Ovary (tissue), 9 donors: ENCODE results near the gene RPS2. TPM values are rescaled to one million over a fixed set of nuclear protein-coding genes. Genes with fewer than 3 reads are reported as not detected.

Experiments used
- DNase-seq, 5 donors: peaks; one replicate each; pipeline ENCODE4 v3.0.0-alpha.2; 2019 to 2020
- H3K27ac ChIP-seq, 2 donors: fragments of 200-600 bp; one replicate each; pipeline versions ENCODE4 v1.5.1 to v1.8.0; 2019 to 2022
- H3K27me3 ChIP-seq: fragments of 200-600 bp; one replicate; pipeline ENCODE4 v1.8.0; 2022
- H3K36me3 ChIP-seq: fragments of 200-600 bp; sonication (generic); one replicate; pipeline ENCODE4 v1.5.1; 2019
- H3K4me1 ChIP-seq: one replicate; pipeline ENCODE4 v1.8.1; 2013; ENCODE audit warnings: mild to moderate bottlenecking, moderate library complexity; ENCODE audit not compliant: insufficient read depth
- H3K4me3 ChIP-seq: fragments of 200-600 bp; sonication (generic); one replicate; pipeline ENCODE4 v1.5.1; 2017
- H3K9me3 ChIP-seq, 2 donors: fragments of 200-600 bp in 1 of 2; sonication (generic) in 1 of 2; one replicate each; pipeline versions ENCODE4 v1.5.1 to v1.8.1; 2013 to 2019; ENCODE audit warnings: mild to moderate bottlenecking in 1 of 2, moderate library complexity in 1 of 2
- EP300 ChIP-seq: sonication (generic); formaldehyde crosslinking; IDR thresholded peaks from one replicate; pipeline ENCODE4 v1.6.1; 2017; ENCODE audit warnings: antibody characterized with exemption
- POLR2A ChIP-seq: fragments of 450-650 bp; IDR thresholded peaks from one replicate; pipeline ENCODE4 v1.6.1; 2017; ENCODE audit warnings: antibody characterized with exemption, mild to moderate bottlenecking, moderate library complexity
- WGBS, 3 donors: extraction: QIAGEN DNeasy Blood & Tissue Kit in 1 of 3; methylation state at CpG; one replicate each; pipeline versions ENCODE4 v1.1.5 to v1.1.7; 2013 to 2017; 5-methylcytosine and 5-hydroxymethylcytosine counted together
- intact Hi-C, 4 donors: fragments of 100-400 bp; cut with DNase I; formaldehyde crosslinking; loops; one replicate each; pipeline versions ENCODE4 v1.11.0 to v1.15.1; 2022 to 2023
- polyA plus RNA-seq, 2 donors: library from polyadenylated mRNA; stranded (reverse); fragments of 200-250 nt in 1 of 2; fragments of 350-450 nt in 1 of 2; fragmentation: Illumina TruSeq in 1 of 2; extraction: RNeasy Lipid Tissue Mini Kit (QIAGEN cat#74804) in 1 of 2; gene quantifications; one replicate each; pipeline ENCODE4 v1.2.3, GENCODE V29; 2013 to 2014
- total RNA-seq, 7 donors: library from RNA; depleted of rRNA in 2 of 7; stranded (reverse); fragments of >200 nt in 2 of 7; fragmentation: NEBNext Ultra II Directional in 3 of 7; extraction: Animal tissue kit (Norgen Biotek cat#: 25700) in 3 of 7; gene quantifications; one replicate each; pipeline versions ENCODE4 v1.1.0 to v1.2.4, GENCODE V29; 2016 to 2023
- TF ChIP-seq, protein P1 (sequence below), 3 donors: fragments of 450-650 bp in 2 of 3; fragments of 200-600 bp in 1 of 3; IDR thresholded peaks; one replicate each; pipeline versions ENCODE4 v1.5.1 to v1.8.0; 2016 to 2022; ENCODE audit warnings: antibody characterized with exemption in 3 of 3, mild to moderate bottlenecking in 1 of 3
- donor health status: DM: no; HTN: no; CAD: no; lungs with moderate emphysema.
- donor health status: DM: no; HTN: no; CAD: no.
- donor health status: Bipolar disorder and iron deficiency.
- donor health status: DM: yes; HTN: yes; CAD: no.
- donor health status: DM: no; HTN: no; CAD: no.
- donor health status: DM: yes; HTN: yes; CAD: no.

RPS2 gene
- total and polyA plus RNA-seq, 9 donors: 1,606 to 4,743 (median 3,788) TPM

DNA sequence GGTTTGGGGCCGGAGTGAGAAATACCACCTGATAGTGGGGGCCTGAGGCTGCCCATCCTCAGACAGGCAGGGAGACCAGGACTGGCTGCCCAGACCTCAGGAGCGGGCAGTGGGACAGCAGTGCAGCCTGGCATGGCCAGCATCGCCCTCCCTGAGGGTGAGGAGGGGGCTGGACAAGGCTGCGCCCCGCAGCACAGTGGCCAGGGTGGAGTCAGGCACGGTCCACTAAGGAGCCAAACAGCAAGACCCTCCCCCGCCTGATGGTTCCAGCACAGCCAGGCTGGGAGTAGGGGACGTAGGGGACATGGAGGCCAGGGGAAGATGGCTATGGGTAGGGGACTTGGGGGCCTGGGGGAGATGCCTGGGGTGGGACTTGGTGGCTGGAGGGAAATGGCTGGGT is 41.7 kb upstream of the RPS2 start:
- 81 to 93% (median 92%) methylated on average over 8 of the region's 8 CpGs for WGBS, 3 donors
- H3K4me3 ChIP-seq: no peak overlapping the region
- TF ChIP-seq POLR2A (no peak), EP300 (no peak)
- TF ChIP-seq, protein P1, sequence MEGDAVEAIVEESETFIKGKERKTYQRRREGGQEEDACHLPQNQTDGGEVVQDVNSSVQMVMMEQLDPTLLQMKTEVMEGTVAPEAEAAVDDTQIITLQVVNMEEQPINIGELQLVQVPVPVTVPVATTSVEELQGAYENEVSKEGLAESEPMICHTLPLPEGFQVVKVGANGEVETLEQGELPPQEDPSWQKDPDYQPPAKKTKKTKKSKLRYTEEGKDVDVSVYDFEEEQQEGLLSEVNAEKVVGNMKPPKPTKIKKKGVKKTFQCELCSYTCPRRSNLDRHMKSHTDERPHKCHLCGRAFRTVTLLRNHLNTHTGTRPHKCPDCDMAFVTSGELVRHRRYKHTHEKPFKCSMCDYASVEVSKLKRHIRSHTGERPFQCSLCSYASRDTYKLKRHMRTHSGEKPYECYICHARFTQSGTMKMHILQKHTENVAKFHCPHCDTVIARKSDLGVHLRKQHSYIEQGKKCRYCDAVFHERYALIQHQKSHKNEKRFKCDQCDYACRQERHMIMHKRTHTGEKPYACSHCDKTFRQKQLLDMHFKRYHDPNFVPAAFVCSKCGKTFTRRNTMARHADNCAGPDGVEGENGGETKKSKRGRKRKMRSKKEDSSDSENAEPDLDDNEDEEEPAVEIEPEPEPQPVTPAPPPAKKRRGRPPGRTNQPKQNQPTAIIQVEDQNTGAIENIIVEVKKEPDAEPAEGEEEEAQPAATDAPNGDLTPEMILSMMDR (IDR thresholded peaks at IDR 0.05): no peak
- peaks cover 26% of the 10 kb centered on the region for H3K4me1 ChIP-seq
- H3K27ac ChIP-seq: no peak overlapping the region
- H3K27me3 ChIP-seq: no peaks in the 10 kb centered on the region
- intact Hi-C loops: no loop called here
- H3K9me3 ChIP-seq: no peaks in the 10 kb centered on the region
- peak in 1 of 5 donors; percentile 26 for DNase-seq
- H3K36me3 ChIP-seq: no peaks in the 10 kb centered on the region

GRCh38 chr16:2005646-2006045 is 41.0 kb upstream of the RPS2 start:
- H3K9me3 ChIP-seq: no peaks in the 10 kb centered on the region
- 73 to 82% (median 76%) methylated on average over 20 to 21 of the region's 21 CpGs for WGBS, 3 donors
- DNase-seq: peak in 2 of 5 donors; percentile 31 to 47
- no peaks in the 10 kb centered on the region for H3K36me3 ChIP-seq
- TF ChIP-seq, protein P1 (IDR thresholded peaks at IDR 0.05): no peak
- TF ChIP-seq POLR2A: no peak
- no peak for TF ChIP-seq EP300
- H3K27me3 ChIP-seq: no peaks in the 10 kb centered on the region
- H3K4me3 ChIP-seq: no peak overlapping the region
- intact Hi-C loops: no loop called here
- no peak overlapping the region for H3K27ac ChIP-seq
- peaks cover 26% of the 10 kb centered on the region for H3K4me1 ChIP-seq

- Histone ChIP-seq H3K27ac (no peak overlapping the region), H3K4me1 (peaks cover 20% of the 10 kb centered on the region)
- 73 to 80% (median 77%) methylated on average over 34 of the region's 34 CpGs for WGBS, 3 donors
These were observed 40.3 kb upstream of the RPS2 start for GRCh38 chr16:2004795-2005517.

DNA sequence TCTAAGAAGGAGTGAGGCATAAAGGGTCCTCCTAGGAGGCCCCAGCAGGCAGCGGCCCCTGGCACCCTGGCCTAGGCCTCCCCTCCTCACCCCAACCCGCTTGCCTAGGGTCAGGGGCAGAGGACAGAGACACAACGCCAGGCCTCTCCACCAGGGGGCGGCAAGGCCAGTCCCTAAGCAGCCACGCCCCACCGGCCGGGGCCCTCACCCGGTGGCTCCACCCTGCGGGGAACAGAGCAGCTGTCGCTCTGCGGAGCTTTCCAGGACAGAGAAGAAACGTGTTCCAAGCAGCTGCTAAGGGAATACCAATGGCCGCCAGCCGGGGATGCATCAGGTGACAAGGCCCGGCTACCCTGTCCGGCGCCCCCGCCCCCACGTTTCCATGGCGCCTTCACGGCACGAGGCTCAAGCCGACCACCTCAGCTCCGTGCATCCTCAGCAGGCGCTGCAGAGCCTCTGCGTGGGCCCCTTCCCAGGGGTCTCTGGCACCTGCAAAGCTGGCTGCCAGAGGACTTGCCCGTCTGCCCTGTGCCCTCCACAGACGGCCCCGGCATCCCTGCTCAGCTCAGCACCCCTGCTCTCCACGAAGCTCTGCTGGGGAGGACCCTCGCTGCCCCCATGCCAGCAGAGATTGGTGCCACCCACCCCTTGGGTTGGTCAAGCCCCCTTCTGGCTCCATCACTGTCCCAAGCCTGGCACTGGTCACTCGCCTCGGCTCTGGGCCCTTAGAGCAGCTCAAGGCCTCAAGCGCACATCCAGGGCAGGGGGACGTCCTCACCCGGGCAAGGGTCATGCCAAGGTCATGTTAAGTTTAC is 39.4 kb upstream of the RPS2 start:
- Histone ChIP-seq H3K4me1 (peaks cover 19% of the 10 kb centered on the region), H3K9me3 (no peaks in the 10 kb centered on the region), H3K36me3 (no peaks in the 10 kb centered on the region), H3K27ac (no peak overlapping the region), H3K4me3 (no peak overlapping the region), H3K27me3 (no peaks in the 10 kb centered on the region)
- intact Hi-C loops: no loop called here
- TF ChIP-seq POLR2A (no peak), EP300 (no peak)
- TF ChIP-seq, protein P1 (IDR thresholded peaks at IDR 0.05): peak; percentile 57 to 71 (median 60)
- peak; percentile 66 to 84 (median 77) for DNase-seq
- WGBS, 3 donors: 27 to 40% (median 32%) methylated on average over 28 to 36 of the region's 36 CpGs

More at GRCh38 chr16:2004795-2005517, 40.3 kb upstream of the RPS2 start:
- Histone ChIP-seq H3K4me3 (no peak overlapping the region), H3K36me3 (no peaks in the 10 kb centered on the region), H3K27me3 (no peaks in the 10 kb centered on the region), H3K9me3 (no peaks in the 10 kb centered on the region)
- peak in 2 of 5 donors; percentile 36 to 46 for DNase-seq
- intact Hi-C loops: no loop called here
- TF ChIP-seq, protein P1 (IDR thresholded peaks at IDR 0.05): no peak
- TF ChIP-seq EP300: no peak
- no peak for TF ChIP-seq POLR2A
